ENCODE results near the gene GNB1L.
"Not testable (repeated sequence)": the region's sequence is repeated elsewhere in the genome, so short reads cannot be mapped to it uniquely, and the experiment has no call there.

The GNB1L gene

DNA sequence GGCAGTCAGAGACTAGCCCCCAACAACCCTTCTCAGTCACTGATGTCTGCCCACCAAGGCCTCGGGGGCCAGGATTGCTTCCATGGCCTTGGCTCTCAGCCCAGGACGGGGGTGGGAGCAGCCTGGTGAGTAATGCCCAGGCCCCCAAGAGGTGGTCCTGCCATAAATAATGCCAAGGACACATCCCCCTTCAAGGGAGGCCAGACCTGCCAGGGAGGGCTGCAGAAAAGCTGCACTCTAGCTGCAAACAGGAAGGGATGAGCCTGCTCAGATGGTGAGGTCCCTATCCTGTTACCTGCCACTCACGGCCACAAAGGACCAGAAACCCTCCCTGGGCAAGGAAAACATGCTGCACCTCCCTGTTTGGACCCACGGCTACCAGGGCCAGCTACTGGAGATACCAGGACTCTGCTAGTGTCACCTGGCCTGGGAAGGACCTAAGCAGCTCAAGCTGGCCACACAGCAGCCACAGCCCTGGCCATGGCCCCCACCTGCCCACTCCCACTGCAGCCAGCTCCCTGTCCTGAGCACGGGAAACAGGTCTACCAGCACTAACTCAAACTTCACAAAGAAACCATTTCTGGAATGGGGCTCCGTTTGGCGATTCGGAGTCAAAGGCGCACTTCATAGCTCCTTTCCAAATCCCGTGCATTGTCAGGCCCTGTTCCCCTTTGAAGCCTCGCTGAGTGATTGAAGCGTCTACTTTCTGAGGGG lies 12.1 kb downstream of the GNB1L start:
- DNase-seq, result no peak

DNA sequence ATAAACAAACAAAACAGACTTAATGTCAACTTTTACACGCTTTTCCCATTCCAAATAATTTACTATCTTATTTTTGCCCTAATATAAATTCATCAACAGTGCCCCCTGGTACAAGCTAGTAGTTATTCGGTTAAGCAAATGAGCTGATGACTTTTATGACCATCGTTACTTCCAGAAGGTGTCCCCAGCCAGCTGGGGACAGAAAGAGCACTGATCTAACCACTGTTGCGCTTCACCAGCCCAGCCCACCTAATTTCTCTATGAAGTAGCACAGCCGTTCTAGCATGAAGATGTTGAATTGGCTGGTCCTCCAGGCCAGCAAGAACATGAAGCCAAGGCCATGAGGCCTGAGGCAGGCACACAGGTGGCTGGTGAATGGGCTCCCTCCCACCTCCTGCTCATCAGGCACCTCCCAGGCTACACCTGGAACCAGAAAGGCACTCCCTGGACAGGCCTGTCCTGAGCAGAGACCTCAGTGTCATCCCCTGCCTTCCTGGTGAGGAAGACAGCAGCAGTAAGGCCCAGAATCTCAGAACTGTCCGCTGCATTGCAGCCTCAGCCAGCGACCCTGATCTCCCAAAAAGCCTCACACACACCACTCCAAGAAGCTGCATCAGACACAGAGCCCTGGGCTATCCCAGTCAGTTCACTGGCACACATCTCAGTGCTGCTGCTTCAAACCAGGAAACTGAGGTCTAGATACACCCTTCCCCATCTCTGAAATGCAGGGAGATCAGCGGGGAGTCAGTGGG lies 12.9 kb downstream of the GNB1L start:
- no peak for DNase-seq

DNA sequence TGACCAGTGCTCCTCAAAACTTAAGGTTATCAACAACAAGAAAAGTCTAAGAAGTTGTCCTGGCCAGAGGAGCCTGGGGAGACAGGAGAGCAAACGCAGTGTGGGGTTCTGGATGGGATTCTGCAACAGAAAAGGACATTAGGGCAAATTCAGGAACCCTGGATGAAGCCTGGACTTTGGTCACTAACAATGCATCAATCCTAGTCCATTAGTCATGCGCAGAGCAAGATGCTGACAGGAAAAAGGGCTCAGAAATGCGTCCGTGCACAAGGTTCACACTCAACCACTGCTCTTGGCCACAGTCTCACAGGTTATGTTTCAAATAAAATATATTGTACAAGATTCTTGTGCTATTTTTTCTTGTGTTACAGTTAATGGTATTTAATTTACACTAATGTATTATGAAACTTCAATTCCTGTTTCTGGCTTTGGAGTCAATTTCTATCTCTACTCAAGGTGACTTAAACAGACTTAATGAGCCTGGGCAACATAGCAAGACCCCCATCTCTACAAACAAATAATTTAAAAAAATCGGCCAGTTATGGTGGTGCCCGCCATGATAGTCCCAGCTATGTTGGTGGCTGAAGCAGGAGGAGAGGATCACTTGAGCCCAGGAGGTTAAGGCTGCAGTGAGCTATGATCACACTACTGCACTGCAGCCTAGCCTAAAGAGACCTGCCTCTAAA lies 13.6 kb downstream of the GNB1L start:
- no peak for DNase-seq

DNA sequence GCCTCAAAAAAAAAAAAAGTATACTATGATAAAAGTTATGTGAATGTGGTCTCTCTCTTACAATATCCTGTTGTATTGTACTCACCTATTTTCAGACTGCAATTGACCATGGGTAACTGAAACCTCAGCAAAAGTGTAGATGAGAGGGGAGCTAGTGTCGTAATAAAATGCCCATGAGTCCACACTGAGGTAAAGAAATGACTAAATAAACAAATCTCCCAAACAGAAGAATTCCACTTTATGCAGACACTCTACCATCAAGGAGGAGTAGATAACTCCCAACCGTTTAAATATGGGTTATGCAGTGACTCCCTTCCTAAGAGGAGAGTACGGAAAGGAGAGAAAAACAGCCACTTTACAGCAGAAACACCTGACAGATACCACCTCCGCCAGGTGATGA lies 14.6 kb downstream of the GNB1L start:
- DNase-seq, result no peak

DNA sequence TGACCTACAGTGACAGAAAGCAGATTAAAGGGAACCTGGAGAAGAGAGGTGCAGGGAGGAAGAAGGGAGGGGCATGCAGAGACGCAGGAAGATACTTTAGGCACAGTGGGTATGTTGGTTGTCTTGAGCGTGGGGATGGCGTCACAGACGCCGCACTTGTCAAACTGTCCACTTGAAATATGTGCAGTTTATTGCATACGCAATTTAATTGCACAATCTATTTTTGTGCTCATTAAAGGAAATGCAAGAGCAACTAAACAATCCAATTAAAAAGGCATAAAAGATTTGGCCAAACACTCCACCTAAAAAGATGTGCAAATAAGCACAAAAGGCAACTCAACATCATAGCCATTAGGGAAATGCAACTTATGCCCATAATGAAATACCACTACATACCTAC lies 16.8 kb downstream of the GNB1L start:
- DNase-seq, result no peak

DNA sequence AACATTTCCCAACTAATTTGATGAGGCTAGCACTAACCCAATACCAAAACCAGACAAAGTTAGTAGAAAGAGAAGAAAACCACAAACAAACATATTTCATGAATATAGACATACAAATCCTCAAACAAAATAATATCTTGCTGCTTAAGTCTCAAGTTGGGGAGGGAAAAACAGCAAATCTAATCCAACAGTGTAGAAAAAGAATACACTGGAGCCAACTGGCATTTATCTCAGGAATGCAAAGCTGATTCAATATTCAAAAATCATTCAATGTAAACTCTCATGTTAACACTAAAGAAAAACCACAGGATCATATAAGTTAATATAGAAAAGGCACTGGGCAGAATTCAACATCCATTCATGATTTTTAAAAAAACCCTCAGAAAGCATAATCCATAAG lies 18.2 kb downstream of the GNB1L start:
- DNase-seq, result no peak

DNA sequence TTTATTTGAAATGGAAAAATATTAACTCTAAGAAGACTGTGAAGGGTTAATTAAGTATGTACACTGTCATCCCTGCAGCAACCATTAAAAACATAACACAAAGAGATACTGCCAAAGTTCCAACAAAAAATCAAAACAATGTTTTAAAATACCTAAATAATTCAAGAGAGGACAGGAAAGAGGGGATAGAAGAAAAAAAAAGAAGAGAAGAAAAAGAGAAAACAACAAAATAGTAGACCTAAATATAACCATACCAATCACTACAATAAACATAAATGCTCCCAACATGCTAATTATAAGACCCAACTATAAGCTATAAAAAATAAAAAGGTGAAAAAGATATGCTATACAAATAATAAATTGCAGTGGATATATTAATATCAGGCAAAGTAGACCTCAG lies 20.1 kb downstream of the GNB1L start:
- DNase-seq, result no peak

DNA sequence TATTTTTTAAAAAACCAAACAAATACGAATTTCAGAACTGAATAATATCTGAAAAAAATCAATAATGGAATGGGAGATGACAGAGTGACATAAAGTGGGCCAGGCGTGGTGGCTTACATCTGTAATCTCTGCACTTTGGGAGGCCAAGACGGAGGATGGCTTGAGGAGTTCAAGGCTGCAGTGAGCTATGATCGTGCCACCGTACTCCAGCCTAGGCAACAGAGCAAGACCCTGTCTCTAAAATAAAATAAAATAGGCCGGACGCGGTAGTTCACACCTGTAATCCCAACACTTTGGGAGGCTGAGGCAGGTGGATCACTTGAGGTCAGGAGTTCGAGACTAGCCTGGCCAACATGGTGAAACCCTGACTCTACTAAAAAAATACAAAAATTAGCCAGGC lies 21.3 kb downstream of the GNB1L start:
- not testable (repeated sequence) for DNase-seq

DNA sequence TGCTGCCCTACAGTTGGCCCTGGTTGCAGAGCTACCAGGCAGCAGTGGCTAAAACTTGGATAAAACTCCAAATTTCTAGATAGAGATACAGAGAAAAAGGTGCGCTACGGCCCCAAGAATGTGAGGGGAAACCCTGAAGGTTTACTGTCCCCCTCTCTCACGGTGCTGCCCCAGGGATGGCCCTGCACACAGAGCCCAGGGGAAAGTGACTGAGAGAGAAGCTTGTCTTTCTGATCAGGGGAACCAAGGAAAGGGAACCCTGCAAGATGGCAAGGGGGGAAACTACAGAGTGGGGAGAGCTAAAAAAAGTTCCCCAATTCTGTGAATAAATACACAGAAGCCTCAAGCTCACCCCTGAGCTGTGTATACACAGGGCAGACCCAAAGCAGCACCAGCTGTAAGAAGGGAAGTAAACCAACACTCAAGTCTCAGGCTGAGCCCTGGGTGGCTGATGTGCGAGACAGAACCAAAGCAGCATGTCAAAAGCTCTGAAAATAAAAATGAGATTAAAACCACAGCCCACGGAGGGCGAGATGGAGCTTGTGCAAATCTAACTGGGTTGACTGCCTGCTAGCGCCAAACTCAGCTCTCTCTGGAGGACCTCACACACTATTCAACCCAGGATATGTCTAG lies 22.1 kb downstream of the GNB1L start:
- no peak for DNase-seq

DNA sequence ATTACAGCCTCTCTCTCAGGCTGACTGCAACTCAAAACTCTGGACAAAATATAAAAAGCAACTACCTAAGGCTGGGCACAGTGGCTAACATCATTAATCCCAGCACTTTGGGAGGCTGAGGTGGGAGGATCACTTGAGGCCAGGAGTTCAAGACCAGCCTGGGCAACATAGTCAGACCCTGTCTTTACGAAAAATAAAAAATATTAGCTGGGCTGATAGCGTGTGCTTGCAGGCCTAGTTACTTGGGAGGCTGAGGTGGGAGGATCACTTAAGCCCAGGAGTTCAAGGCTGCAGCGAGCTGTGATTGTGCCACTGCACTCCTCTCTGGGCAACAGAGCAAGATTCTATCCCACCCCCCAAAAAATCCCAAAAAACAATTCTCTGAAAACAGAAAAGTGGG lies 22.7 kb downstream of the GNB1L start:
- not testable (repeated sequence) for DNase-seq

DNA sequence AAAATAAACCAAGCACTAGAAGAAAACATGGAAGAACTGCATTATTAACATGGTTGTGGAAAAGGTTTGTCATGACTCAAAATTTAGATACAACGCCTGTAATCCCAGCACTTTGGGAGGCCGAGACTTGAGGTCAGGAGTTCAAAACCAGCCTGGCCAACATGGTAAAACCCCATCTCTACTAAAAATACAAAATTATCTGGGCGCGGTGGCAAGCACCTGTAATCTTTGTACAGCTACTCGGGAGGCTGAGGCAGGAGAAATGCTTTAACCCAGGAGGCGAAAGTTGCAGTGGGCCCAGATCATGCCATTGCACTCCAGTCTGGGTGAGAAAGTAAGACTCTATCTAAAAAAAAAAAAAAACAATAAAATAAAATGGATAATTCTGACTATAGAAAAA lies 23.7 kb downstream of the GNB1L start:
- DNase-seq, result no peak

DNA sequence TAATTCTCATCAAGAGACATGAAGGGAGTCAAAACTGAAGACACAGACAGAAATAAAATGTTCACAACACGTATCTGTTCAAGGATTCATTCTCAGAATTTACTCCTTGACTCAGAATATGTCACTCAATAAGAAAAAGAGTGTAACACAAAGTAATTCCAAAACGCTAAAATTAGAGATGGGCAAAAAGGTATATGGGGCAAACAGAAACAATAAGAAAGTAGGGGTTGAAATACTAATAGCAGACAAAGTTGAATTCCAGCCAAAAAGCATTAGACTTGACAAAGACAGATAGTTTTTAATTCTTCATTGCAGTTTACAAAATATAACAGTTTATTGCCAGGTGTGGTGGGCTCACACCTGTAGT lies 26.7 kb downstream of the GNB1L start:
- DNase-seq, result no peak

DNA sequence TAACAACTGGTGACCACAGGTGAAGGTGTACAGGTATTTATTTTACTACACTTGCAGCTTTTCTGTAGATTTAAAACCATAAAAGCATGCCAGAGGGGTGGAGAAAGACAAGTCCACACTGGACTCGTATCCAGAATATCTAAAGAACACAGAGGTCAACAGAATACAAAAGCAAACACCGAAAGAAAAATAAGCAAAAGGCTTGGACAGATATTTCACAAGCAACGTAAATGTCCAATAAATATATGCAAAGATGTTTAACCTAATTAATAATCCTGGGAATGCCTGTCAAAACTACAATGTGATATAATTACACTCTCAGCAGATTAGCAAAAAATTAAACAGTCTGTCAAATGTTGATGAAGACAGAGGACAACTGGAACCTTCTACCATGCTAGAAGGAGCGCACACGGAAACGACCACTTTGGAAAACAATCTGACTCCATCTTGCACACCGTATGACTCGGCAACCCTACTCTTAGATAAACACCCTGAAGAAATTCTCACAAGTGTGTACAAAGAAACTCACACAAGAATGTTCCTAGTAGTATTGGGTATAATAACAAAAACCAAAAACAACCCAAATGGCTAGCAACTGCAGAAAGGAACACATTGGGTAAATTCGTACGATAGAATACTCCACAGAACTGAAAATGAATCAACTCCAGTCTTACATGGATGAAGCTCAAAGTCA lies 27.2 kb downstream of the GNB1L start:
- no peak for DNase-seq

DNA sequence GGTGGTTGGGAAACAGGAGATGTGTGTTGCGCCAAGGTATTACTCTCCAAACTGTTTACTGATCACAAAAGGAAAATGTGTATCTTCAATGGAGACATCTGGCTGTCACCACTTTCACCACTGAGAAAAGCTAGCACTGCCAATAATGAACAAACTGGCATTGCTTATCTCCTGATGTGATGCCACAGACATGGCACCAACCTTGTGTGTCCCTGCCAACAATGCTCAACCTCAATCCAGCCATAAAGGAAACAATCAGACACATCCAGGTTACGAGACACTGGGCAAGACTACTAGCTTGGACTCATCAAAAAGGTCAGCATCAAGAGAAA lies 28.1 kb downstream of the GNB1L start:
- DNase-seq, result no peak

DNA sequence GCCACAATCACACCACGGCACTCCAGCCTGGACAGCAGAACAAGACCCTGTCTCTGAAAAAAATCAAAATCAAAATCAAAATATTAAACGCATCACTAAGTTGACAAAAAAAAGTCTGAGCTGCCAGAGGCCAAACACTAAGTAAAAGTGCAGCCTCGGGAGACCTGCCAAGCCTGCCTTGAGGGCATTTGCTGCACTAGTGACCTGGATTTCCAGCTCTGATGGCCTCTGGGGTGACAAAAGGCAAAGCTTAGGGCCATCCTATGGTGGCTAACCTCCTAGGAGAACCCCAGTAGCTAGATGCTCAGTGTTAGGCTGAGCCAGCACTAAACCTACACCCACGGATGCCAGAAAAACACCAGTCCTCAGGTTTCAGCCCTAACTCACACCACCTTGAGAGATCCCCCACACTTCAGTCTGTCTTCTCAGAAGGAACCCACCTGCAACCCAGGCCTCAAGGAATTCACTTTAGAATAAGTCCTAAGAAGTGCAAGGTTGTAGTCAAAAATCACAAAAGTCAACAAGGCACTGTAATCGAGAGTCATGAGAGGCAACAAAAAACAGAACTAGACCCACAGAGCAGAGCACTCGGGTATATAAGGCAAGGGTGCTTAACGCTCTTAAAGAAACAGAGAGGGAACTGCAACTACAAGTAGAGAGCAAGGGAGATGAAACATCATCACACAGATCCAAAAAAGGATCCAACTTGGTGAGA lies 28.6 kb downstream of the GNB1L start:
- DNase-seq, result no peak

DNA sequence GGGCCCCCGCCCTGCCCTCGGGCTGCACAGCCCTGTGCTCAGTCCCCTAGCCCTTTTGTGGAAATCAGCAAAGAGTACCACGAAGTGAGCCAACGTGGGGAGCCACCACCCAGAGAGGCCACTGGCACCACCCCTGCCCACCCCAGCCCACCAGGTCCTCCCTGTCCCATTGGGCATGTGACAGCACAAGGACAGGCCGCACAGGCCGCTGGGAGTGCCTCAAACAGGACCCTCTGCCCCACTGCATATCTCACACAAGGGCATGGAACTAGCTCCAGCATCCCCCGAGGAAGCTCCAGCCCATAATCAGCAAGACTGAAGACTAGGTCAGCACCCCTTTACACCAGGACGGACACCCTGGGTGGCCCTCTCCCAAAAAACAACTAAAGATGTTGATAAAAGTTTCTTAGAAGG lies 29.7 kb downstream of the GNB1L start:
- no peak for DNase-seq

DNA sequence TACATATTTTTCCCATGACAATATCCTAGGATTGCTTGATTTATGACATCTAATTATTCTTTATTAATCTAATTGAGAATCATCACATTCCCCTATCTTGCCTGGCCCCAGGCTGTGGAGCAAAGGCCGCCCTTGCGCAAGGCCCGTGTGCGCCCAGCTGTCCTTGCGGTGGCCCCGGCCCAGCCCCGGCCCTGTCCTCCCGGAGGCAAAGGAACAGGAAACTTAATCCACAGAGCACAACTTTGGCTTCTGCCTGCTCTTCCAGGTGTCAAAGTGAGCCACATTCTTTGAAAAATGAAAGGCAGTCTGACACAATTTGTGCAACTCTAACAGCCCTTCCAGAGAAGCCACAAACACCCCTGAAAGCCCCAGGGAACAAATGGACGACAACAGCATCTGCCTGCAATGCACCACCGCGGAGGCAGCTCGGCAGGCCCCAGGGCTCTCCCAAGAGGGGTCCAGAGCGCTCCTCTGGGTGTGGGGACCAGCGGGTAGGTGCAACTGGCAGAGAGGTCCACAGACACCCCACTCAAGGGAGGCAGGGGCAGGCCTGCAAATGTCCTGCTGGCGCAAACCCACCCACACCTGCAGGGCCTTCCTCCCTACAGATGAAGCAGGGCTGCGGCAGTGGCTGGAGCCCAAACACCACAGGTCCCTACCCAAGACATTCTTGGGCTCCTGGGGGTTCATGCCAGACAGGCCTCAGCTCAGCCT lies 30.3 kb downstream of the GNB1L start:
- DNase-seq, result no peak

DNA sequence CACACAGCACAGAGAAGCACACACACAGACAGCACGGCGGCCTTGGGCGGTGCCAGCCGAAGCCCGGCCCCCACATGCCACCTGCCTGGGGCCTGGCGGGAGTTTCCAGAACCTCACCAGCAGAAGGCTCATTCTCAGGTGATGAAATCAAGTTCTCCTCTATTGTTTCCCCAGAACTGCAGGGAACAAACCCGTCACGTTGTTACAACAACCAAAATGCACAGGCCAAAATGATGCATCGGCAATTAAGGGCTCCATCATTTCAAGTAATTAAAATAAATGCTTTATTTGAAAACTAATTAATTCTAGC lies 30.8 kb downstream of the GNB1L start:
- DNase-seq, result no peak

DNA sequence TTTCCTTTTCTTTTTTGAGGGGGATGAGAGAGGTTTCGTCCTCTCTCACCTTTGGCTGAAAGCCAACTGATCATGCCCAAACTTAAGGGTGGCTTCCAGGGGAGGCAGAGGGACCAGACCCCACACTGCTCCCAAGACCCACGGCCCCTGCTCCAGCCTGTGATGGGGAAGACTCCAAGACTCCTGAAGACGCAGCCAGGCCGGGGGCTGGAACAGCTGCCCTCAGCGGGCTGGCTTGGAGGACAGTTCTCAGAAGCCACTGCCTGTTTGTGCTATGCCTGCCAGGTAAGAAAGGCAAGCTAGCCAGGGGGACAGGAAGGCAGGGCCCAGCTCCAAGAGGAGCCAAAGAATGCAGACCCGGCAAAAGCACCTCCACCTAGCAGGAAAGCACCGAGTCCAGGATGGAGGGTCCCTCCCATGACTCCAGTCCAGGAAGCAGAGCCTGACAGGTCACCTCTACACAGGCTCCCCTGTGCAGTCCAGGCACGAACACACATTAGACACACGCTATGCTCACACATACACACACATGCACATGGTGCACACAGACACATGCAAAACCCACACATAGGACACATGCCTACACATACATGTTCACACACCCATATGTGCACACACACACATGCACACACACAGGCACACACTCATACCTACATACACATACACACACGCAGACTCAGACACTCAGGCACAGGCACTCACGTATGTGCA lies 31.3 kb downstream of the GNB1L start:
- DNase-seq, result no peak

DNA sequence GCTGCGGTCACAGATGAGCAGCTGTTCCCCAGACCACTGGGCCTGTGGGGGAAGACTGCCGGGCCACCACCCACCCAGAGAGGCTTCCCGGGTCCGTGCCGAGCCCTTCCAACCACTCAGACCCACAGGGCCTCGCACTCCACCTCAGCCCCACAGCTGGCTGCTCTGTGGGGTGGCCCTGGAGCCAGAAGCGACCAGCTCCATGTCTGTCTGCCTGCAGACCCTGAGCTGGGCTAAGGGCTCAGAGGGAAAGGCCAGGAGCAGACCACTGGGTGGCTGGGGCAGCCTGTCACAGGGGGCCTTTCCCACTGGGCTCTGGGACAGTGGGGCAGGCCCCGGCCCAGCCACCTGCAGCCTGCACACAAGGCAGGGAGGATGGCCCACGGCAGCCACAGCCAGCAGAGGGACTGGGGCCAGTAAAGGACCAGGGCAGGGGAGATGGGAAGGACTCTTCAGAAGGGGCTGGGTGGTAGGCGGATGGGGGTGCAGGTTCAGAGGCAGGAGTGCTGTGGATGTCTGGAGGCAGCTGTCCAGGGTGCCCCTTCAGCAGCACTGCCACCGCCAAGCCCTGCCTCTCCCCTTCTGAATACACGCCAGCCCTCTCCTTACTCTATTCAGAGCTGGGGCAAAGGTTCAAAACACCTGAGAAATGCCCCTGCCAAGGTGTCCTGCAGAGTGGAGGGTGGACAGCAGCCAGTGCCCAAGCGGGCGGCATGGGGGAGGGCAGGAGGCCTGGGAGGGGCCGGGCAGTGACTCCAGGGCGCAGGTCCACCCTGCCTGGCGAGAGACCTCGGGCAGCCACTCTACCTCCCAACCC lies 32.2 kb downstream of the GNB1L start:
- DNase-seq, result no peak

Measured in NCI-H2227 treated with DMSO at 0.1 percent for 48 hours (cell line).